ENCODE data around the gene SLITRK5. TPM values are rescaled to one million over a fixed set of nuclear protein-coding genes. Genes with fewer than 3 reads are reported as not detected.

The SLITRK5 gene, protein sequence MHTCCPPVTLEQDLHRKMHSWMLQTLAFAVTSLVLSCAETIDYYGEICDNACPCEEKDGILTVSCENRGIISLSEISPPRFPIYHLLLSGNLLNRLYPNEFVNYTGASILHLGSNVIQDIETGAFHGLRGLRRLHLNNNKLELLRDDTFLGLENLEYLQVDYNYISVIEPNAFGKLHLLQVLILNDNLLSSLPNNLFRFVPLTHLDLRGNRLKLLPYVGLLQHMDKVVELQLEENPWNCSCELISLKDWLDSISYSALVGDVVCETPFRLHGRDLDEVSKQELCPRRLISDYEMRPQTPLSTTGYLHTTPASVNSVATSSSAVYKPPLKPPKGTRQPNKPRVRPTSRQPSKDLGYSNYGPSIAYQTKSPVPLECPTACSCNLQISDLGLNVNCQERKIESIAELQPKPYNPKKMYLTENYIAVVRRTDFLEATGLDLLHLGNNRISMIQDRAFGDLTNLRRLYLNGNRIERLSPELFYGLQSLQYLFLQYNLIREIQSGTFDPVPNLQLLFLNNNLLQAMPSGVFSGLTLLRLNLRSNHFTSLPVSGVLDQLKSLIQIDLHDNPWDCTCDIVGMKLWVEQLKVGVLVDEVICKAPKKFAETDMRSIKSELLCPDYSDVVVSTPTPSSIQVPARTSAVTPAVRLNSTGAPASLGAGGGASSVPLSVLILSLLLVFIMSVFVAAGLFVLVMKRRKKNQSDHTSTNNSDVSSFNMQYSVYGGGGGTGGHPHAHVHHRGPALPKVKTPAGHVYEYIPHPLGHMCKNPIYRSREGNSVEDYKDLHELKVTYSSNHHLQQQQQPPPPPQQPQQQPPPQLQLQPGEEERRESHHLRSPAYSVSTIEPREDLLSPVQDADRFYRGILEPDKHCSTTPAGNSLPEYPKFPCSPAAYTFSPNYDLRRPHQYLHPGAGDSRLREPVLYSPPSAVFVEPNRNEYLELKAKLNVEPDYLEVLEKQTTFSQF
- total RNA-seq = under 1 TPM in 3 of 4 donors, not detected in 1; 0.14 to 0.40 (median 0.16) TPM

DNA sequence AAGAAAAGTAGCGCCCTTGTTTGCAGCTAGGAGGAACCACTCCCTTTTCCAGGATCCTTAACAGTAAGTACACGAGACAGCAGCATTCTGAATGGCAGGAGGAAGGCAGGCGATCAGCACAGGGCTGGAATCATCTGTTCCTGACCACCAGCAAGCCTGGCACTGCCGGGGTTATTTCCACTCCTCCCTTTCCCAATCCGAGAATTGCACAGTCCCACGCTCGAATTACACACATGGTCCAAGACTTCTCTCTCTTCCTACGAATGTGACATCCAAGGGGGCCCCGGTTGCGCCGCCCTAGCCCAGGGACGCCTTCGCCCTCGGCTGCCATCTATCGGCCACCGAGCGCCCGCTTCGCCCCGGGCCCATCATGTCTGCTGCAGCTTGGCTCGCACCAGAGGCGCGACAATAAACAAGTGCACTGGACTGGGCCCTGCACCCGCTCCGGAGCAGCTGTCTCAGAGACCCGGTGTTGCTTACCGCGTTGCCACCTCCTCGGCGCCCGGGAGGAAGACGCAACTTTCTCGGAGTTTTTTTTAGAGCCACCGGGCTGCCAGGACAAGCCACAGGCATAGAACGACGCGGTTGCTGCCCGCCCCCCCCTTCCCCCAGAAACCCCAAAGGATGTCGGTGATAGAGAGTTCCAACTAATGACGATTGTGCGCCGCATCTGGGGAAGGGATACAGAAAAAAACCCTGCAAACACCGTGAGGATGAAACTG lies at the start of gene SLITRK5:
Gene SLITRK5, plus strand, starts transcription at position 341 of the 722 bp plus-strand sequence. CDS start 4,018 bp downstream, outside the sequence.
- Histone ChIP-seq H3K4me1 (peaks cover 3 to 33% (median 21%) of the 10 kb centered on the region in 4 donors), H3K27ac (peak within 1 kb of the TSS in 1 of 4 donors; percentile 32), H3K36me3 (no peaks in the 10 kb centered on the region), H3K27me3 (peaks cover 67% of the 10 kb centered on the region), H3K9me3 (no peaks in the 10 kb centered on the region), H3K4me3 (peak within 1 kb of the TSS; percentile 32 to 53 (median 42))
- 0 to 2% methylated on average over 5 to 39 of the region's 43 CpGs for WGBS, 2 donors (ENCODE audit: low coverage in 1 of 2)
- intact Hi-C loops (cut with DNase I; ENCODE audit: low total_unique reads) = no loop called here
- peak; percentile 69 for DNase-seq
- in situ Hi-C loops (cut with MboI; ENCODE audit: low pct_ligation_motif_present in 1 of 4, low pct_unique_long_range_greater_than_20kb in 1 of 4, low sequenced_read_pairs in 3 of 4) = no loop called here
- TF ChIP-seq, protein P1, sequence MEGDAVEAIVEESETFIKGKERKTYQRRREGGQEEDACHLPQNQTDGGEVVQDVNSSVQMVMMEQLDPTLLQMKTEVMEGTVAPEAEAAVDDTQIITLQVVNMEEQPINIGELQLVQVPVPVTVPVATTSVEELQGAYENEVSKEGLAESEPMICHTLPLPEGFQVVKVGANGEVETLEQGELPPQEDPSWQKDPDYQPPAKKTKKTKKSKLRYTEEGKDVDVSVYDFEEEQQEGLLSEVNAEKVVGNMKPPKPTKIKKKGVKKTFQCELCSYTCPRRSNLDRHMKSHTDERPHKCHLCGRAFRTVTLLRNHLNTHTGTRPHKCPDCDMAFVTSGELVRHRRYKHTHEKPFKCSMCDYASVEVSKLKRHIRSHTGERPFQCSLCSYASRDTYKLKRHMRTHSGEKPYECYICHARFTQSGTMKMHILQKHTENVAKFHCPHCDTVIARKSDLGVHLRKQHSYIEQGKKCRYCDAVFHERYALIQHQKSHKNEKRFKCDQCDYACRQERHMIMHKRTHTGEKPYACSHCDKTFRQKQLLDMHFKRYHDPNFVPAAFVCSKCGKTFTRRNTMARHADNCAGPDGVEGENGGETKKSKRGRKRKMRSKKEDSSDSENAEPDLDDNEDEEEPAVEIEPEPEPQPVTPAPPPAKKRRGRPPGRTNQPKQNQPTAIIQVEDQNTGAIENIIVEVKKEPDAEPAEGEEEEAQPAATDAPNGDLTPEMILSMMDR (IDR thresholded peaks at IDR 0.05) = peak; percentile 41 to 82 (median 75)
- TF ChIP-seq EP300 (IDR thresholded peaks at IDR 0.05; ENCODE audit: low read depth) = no peak
- no peak for TF ChIP-seq POLR2AphosphoS5 (IDR thresholded peaks at IDR 0.05)
- TF ChIP-seq POLR2A (IDR thresholded peaks at IDR 0.05) = no peak

DNA sequence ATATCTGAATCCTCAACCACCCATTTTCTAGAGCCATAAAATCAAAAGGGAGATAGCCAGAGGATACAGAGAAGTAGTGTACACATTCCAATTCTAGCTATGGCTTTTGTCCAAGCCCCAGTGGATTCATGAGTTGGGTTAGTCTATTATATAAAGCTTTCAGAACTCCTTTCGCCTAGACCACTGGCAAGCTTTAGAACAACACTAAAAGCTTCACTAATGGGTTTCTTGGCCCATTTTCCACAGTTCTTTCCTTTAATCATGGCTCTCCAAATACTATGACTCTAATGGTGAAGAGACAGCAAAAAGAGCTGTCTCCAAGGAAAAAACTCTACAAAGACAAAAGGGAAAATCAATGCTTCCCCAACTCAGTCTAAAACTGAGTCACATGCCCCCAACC lies 48.2 kb upstream of the SLITRK5 start:
- no peak overlapping the region for H3K27ac ChIP-seq
- no peaks in the 10 kb centered on the region for H3K4me1 ChIP-seq
- DNase-seq = no peak
- no peak overlapping the region for H3K4me3 ChIP-seq
- WGBS, 2 donors (ENCODE audit: low coverage in 1 of 2) = 63 to 79% methylated on average over 1 of the region's 1 CpG
- no peaks in the 10 kb centered on the region for H3K36me3 ChIP-seq
- intact Hi-C loops (cut with DNase I; ENCODE audit: low total_unique reads) (no loop called here), in situ Hi-C loops (cut with MboI; ENCODE audit: low pct_ligation_motif_present in 1 of 4, low pct_unique_long_range_greater_than_20kb in 1 of 4, low sequenced_read_pairs in 3 of 4) (no loop called here)
- no peak for TF ChIP-seq POLR2A (IDR thresholded peaks at IDR 0.05)
- TF ChIP-seq, protein P1 (IDR thresholded peaks at IDR 0.05) = no peak
- no peak for TF ChIP-seq POLR2AphosphoS5 (IDR thresholded peaks at IDR 0.05)
- TF ChIP-seq EP300 (IDR thresholded peaks at IDR 0.05; ENCODE audit: low read depth) = no peak
- no peaks in the 10 kb centered on the region for H3K27me3 ChIP-seq
- H3K9me3 ChIP-seq = no peaks in the 10 kb centered on the region

DNA sequence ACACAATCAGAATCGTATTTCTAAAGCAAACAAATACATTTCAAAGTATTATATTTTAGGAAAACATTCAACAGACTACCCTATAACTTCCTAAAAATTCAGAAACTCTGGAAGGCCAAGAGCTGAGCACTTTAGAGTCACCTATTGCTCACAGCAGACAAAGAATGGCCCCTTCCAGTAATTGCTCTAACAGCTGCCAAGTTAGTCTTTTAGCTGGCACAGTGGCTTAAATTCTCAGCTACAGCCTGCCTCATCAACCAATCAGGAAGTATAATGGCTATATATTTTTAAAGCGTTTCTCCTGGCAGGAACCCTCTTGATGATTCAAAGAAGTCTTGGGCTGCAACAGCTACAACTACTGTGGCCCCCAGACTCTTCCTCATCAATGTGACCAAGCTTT lies 14.9 kb upstream of the SLITRK5 start:
- 0 to 13% methylated on average over 1 to 2 of the region's 2 CpGs for WGBS, 2 donors (ENCODE audit: low coverage in 1 of 2)
- Histone ChIP-seq H3K4me3 (no peak overlapping the region), H3K4me1 (no peaks in the 10 kb centered on the region), H3K27me3 (no peaks in the 10 kb centered on the region), H3K27ac (no peak overlapping the region), H3K36me3 (no peaks in the 10 kb centered on the region), H3K9me3 (no peaks in the 10 kb centered on the region)
- in situ Hi-C loops (cut with MboI; ENCODE audit: low pct_ligation_motif_present in 1 of 4, low pct_unique_long_range_greater_than_20kb in 1 of 4, low sequenced_read_pairs in 3 of 4) = no loop called here
- intact Hi-C loops (cut with DNase I; ENCODE audit: low total_unique reads) = no loop called here
- TF ChIP-seq, protein P1 (IDR thresholded peaks at IDR 0.05) = no peak
- no peak for TF ChIP-seq POLR2AphosphoS5 (IDR thresholded peaks at IDR 0.05)
- TF ChIP-seq POLR2A (IDR thresholded peaks at IDR 0.05) = no peak
- TF ChIP-seq EP300 (IDR thresholded peaks at IDR 0.05; ENCODE audit: low read depth) = no peak
- DNase-seq = no peak

Data from transverse colon (tissue), 4 donors.